ENCODE data around the gene PBX1. TPM values are rescaled to one million over a fixed set of nuclear protein-coding genes. Genes with fewer than 3 reads are reported as not detected.

The PBX1 gene
- total RNA-seq, 2 donors from 2014 or later, result 33.3 to 37.4 TPM

DNA sequence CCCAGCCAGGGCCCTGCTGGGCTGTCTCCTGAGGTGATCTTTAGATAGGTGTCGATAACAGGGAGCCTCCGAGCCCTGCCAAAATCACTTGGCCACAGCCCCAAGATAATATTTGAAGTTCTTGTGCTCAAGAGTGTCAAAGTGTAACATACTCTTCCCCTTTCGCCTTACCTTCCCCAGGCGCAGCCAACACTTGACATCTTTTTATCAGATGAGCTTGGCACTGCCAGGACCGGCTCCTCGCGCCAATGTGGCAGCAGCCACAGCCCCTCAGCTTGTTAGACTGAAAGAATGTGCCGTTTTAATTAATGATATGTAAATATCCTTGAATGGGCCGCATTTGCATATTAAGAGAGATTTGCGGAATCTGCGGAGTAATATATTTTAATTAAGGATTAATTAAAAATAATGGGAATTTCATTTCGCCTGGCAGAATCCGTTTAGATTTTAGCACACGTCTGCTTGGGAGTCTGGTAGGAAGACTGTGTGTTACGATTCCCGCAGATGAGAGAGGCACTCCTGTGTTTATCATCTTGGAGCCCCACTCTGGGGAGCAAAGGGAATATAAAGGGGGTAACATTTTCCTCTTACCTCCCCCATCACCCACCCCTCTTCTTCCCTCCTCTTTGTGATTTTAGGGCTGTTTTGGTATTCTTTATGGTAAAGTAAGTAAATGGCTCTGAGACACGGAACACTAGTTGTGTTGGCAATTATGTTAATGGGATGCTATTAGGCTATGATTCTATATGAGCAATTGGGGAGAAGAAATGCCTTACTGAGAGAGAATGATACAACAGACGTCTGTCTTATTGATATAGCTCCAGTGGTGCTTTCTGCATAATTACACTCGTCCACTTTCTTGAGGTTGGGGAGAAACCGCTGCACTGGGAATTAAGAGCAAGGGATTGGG, 109.8 kb downstream of the PBX1 start:
- Histone ChIP-seq H3K27ac (no peak overlapping the region), H3K4me3 (no peak overlapping the region), H3K27me3 (no peaks in the 10 kb centered on the region), H3K36me3 (no peaks in the 10 kb centered on the region), H3K9me3 (no peaks in the 10 kb centered on the region), H3K4me1 (peaks cover 0 to 34% of the 10 kb centered on the region in 2 donors)
- DNase-seq (ENCODE audit: low spot score), result no peak
- TF ChIP-seq, protein P1, sequence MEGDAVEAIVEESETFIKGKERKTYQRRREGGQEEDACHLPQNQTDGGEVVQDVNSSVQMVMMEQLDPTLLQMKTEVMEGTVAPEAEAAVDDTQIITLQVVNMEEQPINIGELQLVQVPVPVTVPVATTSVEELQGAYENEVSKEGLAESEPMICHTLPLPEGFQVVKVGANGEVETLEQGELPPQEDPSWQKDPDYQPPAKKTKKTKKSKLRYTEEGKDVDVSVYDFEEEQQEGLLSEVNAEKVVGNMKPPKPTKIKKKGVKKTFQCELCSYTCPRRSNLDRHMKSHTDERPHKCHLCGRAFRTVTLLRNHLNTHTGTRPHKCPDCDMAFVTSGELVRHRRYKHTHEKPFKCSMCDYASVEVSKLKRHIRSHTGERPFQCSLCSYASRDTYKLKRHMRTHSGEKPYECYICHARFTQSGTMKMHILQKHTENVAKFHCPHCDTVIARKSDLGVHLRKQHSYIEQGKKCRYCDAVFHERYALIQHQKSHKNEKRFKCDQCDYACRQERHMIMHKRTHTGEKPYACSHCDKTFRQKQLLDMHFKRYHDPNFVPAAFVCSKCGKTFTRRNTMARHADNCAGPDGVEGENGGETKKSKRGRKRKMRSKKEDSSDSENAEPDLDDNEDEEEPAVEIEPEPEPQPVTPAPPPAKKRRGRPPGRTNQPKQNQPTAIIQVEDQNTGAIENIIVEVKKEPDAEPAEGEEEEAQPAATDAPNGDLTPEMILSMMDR (IDR thresholded peaks at IDR 0.05), result no peak

DNA sequence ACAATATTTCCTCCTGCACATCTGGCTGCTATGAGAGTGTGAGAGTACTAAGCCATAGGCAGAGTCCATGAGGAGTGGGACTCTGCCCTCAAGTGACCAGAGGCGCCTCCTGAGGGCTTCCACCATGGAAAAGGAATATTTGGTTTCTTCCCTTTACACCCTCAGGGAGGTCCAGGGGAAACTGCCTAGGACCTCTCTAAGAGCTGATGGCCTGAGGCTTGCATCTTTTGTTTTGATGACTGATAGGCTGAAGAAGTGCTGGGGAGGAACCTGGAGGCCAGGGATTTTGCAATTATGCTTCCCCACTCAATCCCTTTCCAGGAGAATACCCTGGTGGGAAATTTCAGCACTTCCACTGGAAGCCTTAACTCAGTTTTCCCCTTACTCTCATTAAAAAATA, 111.0 kb downstream of the PBX1 start:
- no peaks in the 10 kb centered on the region for H3K27me3 ChIP-seq
- no peaks in the 10 kb centered on the region for H3K9me3 ChIP-seq
- TF ChIP-seq, protein P1 (IDR thresholded peaks at IDR 0.05), result no peak
- H3K4me1 ChIP-seq, result peaks cover 0 to 30% of the 10 kb centered on the region in 2 donors
- no peak for DNase-seq (ENCODE audit: low spot score)
- no peak overlapping the region for H3K27ac ChIP-seq
- no peak overlapping the region for H3K4me3 ChIP-seq
- H3K36me3 ChIP-seq, result no peaks in the 10 kb centered on the region

DNA sequence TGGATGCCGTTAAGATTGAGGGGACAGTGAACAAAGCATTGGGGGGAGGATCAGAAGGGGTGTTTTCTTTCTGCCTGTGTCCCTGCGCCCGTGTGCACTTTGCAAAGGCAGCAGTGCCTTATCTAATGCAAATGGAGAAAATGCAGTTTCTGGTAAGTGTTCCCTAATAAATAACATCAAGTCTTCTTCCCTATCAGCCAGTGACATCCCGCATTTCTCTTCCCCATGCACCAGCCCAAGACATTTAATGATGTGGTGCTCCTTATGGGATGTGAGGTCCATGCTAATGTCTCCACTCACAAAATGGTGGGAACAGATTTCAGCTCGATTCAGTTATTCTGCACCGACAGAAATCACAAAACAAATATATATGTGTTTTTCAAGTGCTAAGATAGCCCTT, 111.8 kb downstream of the PBX1 start:
- H3K4me1 ChIP-seq, result peaks cover 0 to 27% of the 10 kb centered on the region in 2 donors
- H3K27ac ChIP-seq, result no peak overlapping the region
- H3K27me3 ChIP-seq, result no peaks in the 10 kb centered on the region
- no peak overlapping the region for H3K4me3 ChIP-seq
- no peak for DNase-seq (ENCODE audit: low spot score)
- no peaks in the 10 kb centered on the region for H3K9me3 ChIP-seq
- TF ChIP-seq, protein P1 (IDR thresholded peaks at IDR 0.05), result no peak
- no peaks in the 10 kb centered on the region for H3K36me3 ChIP-seq

DNA sequence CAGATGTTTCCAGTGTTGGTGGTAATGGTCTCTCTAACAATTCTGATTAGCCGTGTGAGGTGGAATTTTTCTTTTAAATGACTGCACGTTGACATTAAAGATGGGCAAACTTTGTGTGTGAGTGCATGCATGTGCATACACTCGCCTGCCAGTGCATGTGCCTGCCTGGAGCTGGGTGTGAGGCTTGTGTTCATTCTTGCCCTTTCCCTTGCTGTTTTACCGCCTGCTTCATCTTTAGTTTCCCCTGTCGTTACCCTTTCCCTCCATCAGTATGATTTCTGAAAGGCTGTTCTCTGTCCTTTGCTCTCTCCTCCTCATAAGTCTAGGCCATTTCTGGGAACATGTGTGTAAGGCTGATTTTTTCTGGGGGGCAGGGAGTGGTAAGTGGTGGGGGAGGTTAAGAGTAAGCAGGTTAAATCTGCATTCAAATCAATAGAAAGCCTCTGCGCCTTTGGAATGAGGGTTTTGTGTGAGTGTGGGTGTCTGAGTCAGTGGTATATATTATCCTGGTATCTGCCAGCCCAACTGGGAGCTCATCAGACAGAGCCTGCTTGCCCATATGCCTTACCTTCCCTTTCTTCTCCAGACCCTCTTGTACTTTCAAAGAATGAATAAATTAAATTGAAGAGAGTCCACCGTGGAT, 112.5 kb downstream of the PBX1 start:
- Histone ChIP-seq H3K4me3 (no peak overlapping the region), H3K27me3 (no peaks in the 10 kb centered on the region), H3K4me1 (peaks cover 0 to 27% of the 10 kb centered on the region in 2 donors), H3K9me3 (no peaks in the 10 kb centered on the region), H3K36me3 (no peaks in the 10 kb centered on the region), H3K27ac (peak overlapping the region in 1 of 2 donors; percentile 3)
- no peak for DNase-seq (ENCODE audit: low spot score)
- TF ChIP-seq, protein P1 (IDR thresholded peaks at IDR 0.05), result no peak

DNA sequence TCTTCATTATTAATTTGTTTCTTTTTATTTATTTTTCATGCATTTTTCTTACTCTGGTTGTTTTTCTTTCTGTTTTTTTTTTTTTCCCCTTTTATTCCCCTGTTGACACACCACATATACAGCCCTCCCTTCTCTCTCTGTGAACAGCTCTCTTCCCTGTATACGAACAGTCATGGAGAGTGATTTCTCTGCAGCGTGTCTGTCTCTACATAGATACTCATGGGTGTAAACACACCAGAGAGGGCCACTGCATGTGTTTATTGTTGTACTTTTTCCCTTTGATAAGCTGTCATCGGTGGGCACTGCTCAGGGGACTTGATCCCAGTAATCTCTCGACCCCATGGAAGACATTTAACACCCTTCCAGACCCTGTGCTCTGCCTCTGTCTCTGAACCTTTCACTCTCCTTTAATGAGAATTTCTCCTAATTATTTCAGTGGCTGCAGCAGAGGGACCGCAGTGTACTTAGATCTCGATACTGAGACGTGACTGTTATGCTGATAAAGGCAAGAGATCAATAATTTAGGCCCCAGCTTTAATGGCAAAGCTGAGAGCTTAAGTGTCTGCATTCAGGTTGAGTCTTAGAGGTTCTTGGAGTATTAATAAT, 113.1 kb downstream of the PBX1 start:
- DNase-seq (ENCODE audit: low spot score), result no peak
- H3K27ac ChIP-seq, result peak overlapping the region in 1 of 2 donors; percentile 3
- TF ChIP-seq, protein P1 (IDR thresholded peaks at IDR 0.05), result no peak
- H3K36me3 ChIP-seq, result no peaks in the 10 kb centered on the region
- peaks cover 0 to 23% of the 10 kb centered on the region in 2 donors for H3K4me1 ChIP-seq
- no peaks in the 10 kb centered on the region for H3K9me3 ChIP-seq
- H3K27me3 ChIP-seq, result no peaks in the 10 kb centered on the region
- no peak overlapping the region for H3K4me3 ChIP-seq
